IPS-NIHi7 (cell line): ENCODE data around the gene LSM6.

ENCODE experiments used
- DNase-seq: peaks from one replicate; pipeline ENCODE4 v3.0.0; 2012; ENCODE audit warnings: mixed read lengths; ENCODE audit errors: extremely low spot score

Gene LSM6

DNA sequence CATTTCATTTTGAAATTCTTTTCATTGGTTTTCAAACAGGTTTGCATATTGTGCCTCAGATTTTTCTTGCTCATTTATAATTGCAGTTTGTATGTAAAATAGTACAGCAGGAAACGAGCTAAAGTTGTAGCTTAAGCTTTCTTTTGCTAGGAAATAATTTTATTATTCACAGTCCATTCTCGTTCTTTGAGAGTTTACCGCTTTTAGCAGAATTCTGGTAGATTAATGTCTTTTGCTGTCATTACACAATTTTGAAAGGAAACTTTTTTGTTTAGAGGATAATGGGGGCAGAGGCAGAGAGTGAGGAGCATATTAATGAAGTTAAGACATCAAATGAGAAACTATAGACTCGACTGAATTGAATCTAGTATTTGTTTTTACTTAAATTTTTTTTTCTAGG, 10.5 kb downstream of the LSM6 start:
- DNase-seq = no peak

DNA sequence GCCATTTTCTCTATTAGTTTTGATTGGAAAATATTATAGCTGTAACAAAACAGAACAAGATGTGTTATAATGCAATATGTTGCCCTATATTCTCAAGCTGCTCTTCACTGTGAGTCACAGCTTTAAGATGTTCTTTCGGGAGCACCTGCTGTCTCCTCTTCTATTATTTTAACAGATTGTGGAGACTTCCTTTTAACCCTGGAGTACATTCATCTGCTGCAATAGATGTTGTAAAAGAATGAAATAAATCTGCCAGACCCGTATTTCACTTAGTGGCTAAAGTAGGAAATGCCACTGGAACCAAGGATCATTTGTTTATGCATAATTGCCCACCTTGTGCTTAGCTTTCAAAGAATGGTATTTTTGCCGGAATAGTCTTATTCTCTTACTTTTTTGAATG, 11.1 kb downstream of the LSM6 start:
- DNase-seq = no peak

DNA sequence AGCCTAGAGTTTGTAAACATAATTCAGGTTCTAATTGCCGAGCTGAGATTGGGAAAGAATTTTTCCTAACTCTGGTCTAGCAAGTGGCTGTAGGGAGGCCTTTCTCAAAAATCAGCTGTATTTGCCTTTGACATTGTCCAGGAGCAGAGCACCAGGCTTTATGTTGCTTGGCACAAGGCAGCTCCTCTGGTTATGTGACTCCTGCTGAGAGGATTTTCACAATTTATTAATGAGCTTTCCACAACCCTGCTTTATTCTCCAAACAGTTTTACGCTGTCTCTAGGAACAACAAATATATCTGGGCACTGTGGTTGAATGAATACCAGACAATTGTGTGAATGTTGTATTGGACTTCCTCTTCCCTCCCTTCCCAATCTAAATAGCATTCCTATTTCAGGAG, 14.9 kb downstream of the LSM6 start:
- no peak for DNase-seq

DNA sequence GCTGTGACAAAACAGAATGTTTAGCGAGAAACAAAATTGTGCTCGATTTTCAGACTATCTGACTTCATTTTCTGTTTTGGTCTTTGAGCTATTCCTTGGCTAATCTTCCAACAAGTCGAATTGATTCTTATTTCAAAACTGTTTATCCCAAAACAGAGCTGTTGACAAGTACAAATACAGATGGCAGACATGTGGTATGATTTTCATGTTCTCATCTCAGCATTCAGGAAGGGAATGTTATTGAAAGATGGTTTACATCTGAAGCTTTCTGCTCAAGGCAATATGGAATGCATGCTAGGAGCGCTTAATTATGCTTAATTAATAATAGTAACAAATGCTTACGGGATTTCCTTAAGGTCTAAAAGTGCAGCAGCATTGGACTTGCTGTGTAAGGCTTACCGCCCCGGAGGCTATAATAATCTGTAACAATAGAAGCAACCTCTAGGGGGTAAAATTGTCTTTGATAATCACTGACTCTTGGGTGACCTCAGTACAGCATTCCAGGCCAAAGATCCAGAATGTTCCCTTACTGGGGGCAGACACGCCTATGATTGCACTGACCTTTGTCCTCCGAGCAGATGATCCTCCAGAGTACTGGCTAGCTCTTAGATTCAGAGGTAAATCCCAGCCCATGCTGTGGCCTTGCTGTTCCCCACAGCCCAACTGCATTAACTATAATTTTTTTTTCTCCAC, 16.4 kb downstream of the LSM6 start:
- DNase-seq = no peak

DNA sequence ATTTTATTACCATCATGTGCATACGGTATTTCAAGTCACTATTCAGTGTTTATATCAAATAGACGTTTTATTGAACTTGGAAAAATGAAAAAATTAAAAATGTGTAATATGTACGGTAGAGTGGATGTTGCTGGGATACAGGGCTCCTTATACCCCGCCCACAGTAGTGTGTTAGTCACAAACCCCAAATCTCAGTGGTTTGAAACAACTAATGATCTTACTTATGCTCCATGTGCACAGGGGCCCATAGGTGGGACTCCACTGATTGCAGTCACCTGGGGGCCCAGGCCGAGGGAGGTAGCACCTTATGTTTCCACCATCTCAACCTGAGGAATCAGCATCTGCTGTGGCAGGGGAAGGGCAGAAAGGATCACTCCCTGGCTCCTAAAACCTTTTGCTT, 18.1 kb downstream of the LSM6 start:
- no peak for DNase-seq

DNA sequence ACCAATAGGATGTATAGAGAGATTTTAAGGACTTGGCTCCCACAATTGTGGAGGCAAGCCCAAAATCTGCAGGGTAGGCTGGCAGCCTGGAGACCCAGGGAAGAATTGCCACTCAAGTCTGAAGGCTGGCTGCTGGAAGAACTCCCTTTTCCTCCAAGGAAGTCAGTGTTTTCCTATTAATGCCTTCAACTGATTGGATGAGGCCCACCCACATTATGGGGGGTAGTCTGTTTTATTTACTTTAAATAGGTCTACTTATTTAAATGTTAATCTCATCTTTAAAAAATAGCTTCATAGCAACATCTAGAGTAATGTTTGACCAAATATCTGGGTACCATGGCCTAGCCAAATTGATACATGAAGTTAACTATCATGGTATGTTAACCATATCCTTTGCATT, 18.7 kb downstream of the LSM6 start:
- DNase-seq = no peak

DNA sequence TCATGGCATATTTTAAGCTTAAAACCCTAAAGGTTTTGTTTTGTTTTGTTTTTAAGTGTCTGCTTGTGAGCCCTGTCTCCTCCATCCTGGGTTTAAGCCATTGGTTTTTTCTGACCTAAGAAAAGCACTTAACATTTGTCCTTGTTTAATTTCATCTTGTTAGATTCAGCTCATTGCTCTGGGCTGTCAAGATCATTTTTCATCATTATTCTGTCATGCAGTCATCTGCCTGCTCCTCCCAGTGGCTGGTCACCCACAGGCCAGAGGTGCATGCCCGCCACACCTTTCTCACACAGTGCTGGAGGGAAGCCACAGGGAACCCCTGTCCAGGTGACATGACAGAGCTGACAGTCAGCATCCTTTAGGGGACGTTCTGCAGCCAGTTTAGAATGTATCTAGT, 27.1 kb downstream of the LSM6 start:
- DNase-seq = no peak

DNA sequence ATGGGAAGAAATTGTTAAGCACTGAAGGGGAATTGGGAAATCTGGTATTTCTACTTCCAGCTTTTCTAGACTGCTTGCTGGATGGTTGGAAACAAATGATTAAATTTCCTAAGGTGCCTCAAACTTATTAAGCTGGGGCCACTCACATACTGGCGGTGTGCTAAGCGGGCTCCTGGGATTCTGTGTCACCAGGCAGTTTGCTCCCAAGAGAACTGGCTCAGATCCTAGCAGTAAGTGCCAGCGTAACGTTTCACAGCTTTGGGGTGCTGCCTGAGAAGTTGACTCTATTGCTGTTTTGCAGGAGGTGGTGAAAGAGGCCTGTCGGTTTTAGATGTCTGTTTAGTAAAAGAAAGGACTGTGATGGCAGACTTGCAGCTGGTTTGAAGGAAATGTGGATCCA, 31.9 kb downstream of the LSM6 start:
- DNase-seq = no peak

DNA sequence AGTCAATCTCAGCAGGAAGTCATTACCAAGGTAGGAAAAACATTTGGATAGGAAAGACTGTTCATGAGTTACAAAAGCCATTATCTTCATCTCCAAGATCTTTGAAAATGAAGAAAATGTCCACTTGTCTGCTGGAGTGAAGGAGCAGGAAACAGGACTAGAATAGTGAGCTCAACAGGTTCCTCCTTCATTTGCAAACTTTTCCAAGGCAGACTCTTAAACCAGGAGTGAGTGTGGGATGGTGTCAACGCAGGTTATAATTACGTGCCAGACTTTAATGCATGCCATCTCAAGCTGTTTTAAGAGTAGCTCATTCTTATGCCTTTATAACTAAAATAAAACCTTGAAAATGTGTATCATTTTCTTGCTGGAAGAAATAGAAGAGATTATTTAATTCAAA, 35.4 kb downstream of the LSM6 start:
- no peak for DNase-seq

DNA sequence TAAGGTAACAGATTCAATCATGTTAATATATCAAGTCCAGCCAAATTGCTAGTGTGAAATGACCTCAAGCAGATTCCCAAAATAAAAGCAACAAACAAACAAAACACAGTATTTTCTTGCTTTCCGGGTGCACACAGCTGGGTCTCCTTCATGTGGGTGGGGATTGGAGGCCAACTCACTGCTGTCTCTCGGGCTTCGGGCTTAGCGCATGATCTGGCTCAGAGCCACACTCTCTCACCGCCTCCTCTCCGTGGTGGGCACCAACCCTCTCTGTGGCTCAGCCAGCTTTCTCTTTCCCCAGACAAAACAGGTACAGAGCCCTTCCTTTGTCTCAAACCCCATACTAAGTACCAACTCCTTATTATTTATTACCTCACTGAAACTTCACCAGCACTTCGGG, 35.9 kb downstream of the LSM6 start:
- DNase-seq = no peak

DNA sequence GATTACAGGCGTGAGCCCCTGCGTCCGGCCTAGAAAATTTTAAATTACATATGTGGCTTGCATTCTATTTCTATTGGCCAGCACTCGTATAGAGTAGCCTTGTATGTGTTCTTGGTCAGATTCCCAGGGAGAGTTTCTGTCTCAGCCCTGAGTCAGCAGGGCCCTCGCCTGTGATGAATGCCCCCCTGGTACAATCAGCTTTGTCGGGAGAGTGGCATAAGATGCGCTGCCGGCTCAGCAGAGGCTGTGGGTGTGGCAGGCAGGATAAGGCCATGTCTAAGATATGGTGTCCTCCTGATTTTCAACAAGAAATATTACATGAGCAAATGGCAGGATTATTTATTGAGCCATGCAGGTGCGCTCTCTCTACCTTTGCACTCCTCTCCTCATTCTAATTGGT, 37.3 kb downstream of the LSM6 start:
- DNase-seq = no peak

DNA sequence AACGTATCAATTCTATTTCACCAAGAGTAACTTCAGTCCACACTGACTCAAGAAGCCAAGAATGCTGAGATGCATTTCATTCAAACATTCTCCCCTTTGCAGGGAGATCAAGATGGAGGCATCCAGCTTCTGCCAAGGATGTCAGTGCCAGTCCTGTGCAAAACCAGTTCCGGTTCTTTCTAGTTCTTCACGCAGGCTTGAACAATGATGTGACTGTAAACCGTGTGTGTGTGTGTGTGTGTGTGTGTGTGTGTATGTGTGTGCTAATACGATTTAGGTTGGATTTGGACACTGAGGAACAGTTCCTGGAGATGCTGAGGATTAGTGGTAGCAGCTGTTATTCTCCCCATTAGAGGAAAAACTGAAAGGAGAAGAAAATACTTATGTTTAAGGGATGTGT, 38.7 kb downstream of the LSM6 start, which contains the start of gene REELD1:
Gene REELD1, plus strand, starts transcription at position 301 of the 400 bp plus-strand sequence. CDS start 2,415 bp downstream, outside the sequence.
- DNase-seq = no peak

DNA sequence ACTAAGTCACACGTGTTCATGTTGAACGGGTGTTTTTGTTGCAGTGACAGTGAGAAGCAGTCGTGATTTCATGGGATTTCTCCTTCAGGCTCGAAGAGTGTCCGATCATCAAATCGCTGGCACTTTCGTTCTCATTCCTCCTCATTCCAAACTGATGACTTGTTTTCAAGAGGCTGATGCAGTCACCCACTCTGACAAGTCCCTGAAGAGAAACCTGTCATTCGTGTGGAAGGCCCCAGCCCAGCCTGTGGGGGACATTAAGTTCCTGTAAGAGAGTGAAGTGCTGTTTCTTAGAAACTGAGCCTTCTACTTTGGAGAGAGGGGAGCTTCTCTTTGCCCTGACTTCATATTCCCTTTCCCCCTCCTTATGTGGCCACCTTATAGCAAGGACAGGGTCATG, 46.8 kb downstream of the LSM6 start:
- DNase-seq = no peak

DNA sequence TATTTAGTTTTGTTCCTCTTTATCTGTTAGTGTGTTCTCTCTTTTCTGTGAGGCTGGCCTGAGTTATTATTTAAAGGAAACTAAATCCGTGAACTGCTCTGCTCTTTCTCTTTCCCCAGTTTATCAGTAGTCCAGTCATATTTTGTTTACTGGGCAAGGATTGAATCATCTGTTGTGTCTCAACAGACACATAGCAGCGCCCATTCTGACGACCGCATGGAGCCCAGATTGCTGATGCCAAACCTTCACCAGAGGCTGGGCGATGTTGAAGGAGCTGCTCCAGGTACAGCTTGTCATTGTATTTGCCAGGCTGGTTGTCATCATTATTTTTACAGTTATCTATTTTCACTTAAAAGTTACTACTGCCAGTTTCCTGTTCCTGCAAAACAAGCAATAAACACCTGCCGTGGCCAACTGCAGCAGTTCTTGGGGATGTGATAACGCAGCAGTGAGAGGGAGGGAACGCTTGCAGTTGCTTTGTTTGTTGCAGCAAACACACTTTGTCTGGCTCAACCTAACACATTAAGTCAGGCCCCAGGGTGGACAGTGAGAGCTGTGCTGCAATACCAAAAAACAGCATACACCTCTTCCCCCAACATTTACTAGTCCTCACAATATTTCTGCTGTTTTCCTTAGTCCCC, 48.9 kb downstream of the LSM6 start:
- DNase-seq = no peak

DNA sequence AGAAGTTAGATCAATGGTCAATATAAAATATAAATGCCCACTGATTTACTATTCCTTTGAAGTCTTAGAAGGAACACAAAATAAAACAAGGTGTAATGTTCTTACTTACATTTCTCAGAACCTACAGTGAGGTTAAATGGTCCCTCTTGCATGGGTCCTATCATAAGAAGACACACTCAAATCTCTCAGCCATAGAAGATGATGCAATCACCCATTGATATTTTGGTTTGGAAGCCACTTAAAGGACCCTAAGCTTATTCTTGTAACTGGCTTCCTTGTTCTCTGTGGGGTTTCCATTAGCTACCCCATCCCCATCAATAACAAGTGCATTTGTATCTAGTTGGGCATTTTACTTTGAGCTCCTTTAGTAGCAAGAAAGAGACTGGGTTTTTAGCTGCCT, 53.9 kb downstream of the LSM6 start:
- no peak for DNase-seq

DNA sequence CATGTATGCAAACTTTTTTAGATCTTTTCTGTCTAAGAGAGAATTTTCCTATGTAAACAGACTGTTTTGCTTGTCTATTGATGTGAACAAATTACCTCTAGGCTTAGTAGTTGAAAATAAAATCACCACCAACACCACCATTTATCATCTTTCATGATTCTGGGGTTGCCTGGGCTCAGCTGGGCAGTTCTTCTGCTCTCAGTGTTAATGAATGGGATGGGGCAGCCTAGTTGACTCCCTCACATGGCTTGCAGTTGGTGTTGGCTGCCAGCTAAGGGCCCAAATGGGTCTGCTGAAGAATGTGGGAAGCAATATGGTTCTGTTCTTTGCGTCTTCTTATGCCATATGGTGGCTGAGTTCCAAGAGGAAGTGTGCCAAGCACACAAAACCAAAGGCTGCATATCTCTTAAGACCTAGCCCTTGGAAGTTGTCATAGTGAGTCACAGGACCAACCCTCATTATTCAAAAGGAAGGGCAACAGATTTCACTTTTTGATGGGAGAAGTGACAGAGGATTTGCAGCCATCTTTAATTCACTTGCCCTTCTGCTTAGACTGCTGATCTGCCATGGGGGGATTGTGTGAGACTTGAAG, 56.7 kb downstream of the LSM6 start:
- no peak for DNase-seq

DNA sequence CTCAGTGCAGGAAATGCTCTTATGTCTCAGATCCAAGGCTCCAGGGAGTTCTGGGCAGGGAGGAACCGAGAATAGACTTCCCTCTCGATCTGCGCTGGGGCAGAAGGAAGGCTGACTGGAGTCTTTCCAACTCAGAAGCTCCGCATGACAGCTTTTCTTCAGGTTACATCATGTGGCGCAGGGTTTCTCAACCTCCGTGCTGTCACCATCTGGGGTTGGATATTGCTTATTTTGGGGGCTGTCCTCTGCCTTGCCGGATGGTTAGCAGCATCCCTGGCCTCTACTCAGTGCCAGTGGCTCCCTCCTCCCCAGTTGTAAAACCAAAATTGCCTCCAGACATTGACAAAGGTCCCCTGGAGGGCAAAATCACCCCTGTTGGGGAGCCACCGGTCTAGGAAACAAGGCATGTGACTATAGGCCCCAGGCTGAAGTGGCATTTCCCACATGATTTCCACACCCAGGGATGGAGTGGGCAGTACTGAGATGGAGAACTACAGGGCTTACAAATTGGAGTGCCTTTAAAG, 60.2 kb downstream of the LSM6 start:
- DNase-seq = no peak

DNA sequence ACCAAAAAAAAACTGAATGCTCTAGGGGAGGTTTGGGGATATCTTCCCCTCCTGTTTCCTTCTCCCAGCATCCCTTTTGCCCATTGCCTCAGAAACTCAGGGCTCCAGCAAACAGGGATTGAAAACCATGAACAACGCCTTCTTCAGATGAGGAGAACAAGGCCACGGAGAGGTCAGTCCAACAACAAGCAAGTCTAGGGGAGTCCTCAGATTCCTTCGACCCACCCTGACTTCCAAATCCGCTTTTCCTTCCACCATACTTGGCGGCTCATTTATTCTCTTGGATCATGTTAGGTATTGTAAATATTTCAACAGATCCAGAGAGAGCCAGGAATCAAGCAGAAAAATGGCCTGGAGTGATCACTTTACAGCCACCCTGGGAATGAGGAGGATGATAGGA, 60.7 kb downstream of the LSM6 start:
- no peak for DNase-seq

DNA sequence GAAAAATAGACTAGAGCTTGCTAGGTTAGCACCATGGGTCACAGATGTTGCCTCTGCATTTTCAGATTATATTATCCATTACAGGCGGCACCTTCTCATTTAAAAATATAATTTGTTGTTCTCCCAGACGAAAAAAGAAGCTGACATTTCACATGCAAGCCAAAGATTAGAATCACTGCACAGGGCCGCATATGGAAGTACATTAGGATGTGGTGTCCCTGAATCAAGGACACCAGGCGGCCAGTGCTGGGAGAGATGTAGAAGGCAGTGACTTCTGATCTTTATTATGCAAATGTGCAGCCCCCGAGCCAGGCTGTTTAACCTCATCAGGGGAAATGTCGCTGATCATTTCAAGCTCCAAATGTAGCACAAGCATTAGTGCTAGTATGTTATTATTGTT, 61.6 kb downstream of the LSM6 start:
- no peak for DNase-seq

DNA sequence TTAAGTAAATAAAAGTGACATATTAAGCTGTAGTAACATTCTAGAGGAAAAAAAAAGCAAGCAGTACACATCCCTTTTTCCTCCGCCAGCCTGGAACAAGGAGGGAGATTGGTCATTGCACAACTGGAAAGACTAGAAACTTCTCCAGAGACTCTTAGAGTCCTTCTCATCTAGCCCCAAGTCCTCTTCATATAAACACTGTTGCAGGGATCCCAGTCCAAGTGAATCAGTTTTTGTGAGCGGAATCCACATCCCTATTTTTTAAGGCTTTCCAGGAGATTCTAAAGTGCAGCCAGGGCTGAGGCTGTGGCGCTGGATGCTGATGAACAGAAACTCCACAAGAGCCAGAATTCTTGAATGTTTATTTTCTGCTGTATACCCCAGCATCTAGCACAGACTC, 62.6 kb downstream of the LSM6 start:
- DNase-seq = no peak
